HEK293 (cell line): ENCODE results near the gene PRXL2B.

Experiments used
- CTCF ChIA-PET: fragments of 350-600 bp; formaldehyde crosslinking; extraction: SDS; loops from one replicate; lab custom pipeline; 2021; ENCODE audit warnings: antibody characterized with exemption; lab: Yijun Ruan, JAX
- POLR2A ChIA-PET: fragments of 300-600 bp; formaldehyde crosslinking; extraction: SDS; loops from one replicate; lab custom pipeline; 2020; ENCODE audit warnings: antibody characterized with exemption, inconsistent platforms; lab: Yijun Ruan, JAX
- H3K27ac ChIP-seq: fragments of 200-500 bp; sonication (Bioruptor generic); 2 replicates; pipeline ENCODE4 v1.5.1; 2014; ENCODE audit warnings: low read depth, low read length, control low read depth, inconsistent platforms; ENCODE audit errors: extremely low read depth
- H3K36me3 ChIP-seq, 2 experiments: fragments of 200-500 bp in 1 of 2; sonication (Bioruptor generic) in 1 of 2; 1 replicate in 1 of 2; 2 replicates in 1 of 2; pipeline ENCODE4 v1.5.1; 2014 to 2017; ENCODE audit warnings: inconsistent platforms in 2 of 2, low read length in 2 of 2; ENCODE audit not compliant: control insufficient read depth in 2 of 2, insufficient read depth in 1 of 2
- H3K4me1 ChIP-seq: fragments of 200-500 bp; sonication (Bioruptor generic); 2 replicates; pipeline ENCODE4 v1.5.1; 2014; ENCODE audit warnings: mild to moderate bottlenecking, low read length, inconsistent platforms; ENCODE audit not compliant: control insufficient read depth, insufficient read depth
- H3K4me3 ChIP-seq: 2 replicates; pipeline ENCODE4 v1.5.1; 2011; ENCODE audit warnings: low read depth, mild to moderate bottlenecking, control low read depth, low read length, moderate library complexity
- H3K9me3 ChIP-seq: fragments of 200-500 bp; sonication (Bioruptor generic); 2 replicates; pipeline ENCODE4 v1.5.1; 2014; ENCODE audit warnings: low read depth, low read length, inconsistent platforms; ENCODE audit not compliant: control insufficient read depth, insufficient read depth
- MYNN ChIP-seq: fragments of 450-650 bp; formaldehyde crosslinking; IDR thresholded peaks from 2 replicates; pipeline ENCODE4 v1.5.1; 2016; ENCODE audit warnings: missing biosample characterization, missing genetic modification characterization, borderline replicate concordance
- PRDM10 ChIP-seq: fragments of 450-650 bp; formaldehyde crosslinking; IDR thresholded peaks from 2 replicates; pipeline ENCODE4 v1.5.1; 2016; ENCODE audit warnings: missing biosample characterization, missing genetic modification characterization
- ZBTB26 ChIP-seq: fragments of 450-650 bp; formaldehyde crosslinking; optimal IDR thresholded peaks from 2 replicates; pipeline ENCODE3; 2016; ENCODE audit warnings: missing biosample characterization, mild to moderate bottlenecking, missing genetic modification characterization
- ZBTB8A ChIP-seq: fragments of 450-650 bp; formaldehyde crosslinking; IDR thresholded peaks from 2 replicates; pipeline ENCODE4 v1.5.1; 2016; ENCODE audit warnings: missing biosample characterization, missing genetic modification characterization
- ZIC2 ChIP-seq: fragments of 450-650 bp; formaldehyde crosslinking; IDR thresholded peaks from 2 replicates; pipeline ENCODE4 v1.5.1; 2016; ENCODE audit warnings: missing biosample characterization, missing genetic modification characterization
- ZNF175 ChIP-seq: fragments of 450-650 bp; formaldehyde crosslinking; IDR thresholded peaks from 2 replicates; pipeline ENCODE4 v1.5.1; 2016; ENCODE audit warnings: missing biosample characterization, missing genetic modification characterization
- ZNF184 ChIP-seq: fragments of 450-650 bp; IDR thresholded peaks from 2 replicates; pipeline ENCODE4 v1.5.1; 2018; ENCODE audit warnings: missing biosample characterization, mild to moderate bottlenecking, missing genetic modification characterization
- ZNF2 ChIP-seq: fragments of 450-650 bp; formaldehyde crosslinking; IDR thresholded peaks from 2 replicates; pipeline ENCODE4 v1.5.1; 2016; ENCODE audit warnings: missing biosample characterization, missing genetic modification characterization
- ZNF239 ChIP-seq: fragments of 450-650 bp; formaldehyde crosslinking; IDR thresholded peaks from 2 replicates; pipeline ENCODE4 v1.5.1; 2016; ENCODE audit warnings: missing biosample characterization, missing genetic modification characterization
- ZNF292 ChIP-seq: fragments of 450-650 bp; formaldehyde crosslinking; IDR thresholded peaks from 2 replicates; pipeline ENCODE4 v1.5.1; 2016; ENCODE audit warnings: low read depth, missing biosample characterization, missing genetic modification characterization, borderline replicate concordance
- ZNF600 ChIP-seq: fragments of 450-650 bp; formaldehyde crosslinking; IDR thresholded peaks from 2 replicates; pipeline ENCODE4 v1.5.1; 2016; ENCODE audit warnings: missing biosample characterization, missing genetic modification characterization
- ZNF629 ChIP-seq: fragments of 450-650 bp; formaldehyde crosslinking; IDR thresholded peaks from 2 replicates; pipeline ENCODE4 v1.5.1; 2017; ENCODE audit warnings: missing biosample characterization, missing genetic modification characterization
- ZNF664 ChIP-seq: fragments of 450-650 bp; formaldehyde crosslinking; IDR thresholded peaks from 2 replicates; pipeline ENCODE4 v1.5.1; 2016; ENCODE audit warnings: missing biosample characterization, missing genetic modification characterization
- ZNF837 ChIP-seq: fragments of 450-650 bp; formaldehyde crosslinking; IDR thresholded peaks from 2 replicates; pipeline ENCODE4 v1.5.1; 2016; ENCODE audit warnings: missing biosample characterization, missing genetic modification characterization
- TF ChIP-seq, protein P1 (sequence below): fragments of 450-650 bp; formaldehyde crosslinking; IDR thresholded peaks from 2 replicates; pipeline ENCODE4 v1.5.1; 2016; ENCODE audit warnings: missing biosample characterization, missing genetic modification characterization

The PRXL2B gene

GRCh38 chr1:2594001-2594640 is 7.5 kb downstream of the PRXL2B start:
- Histone ChIP-seq H3K4me3 (no peak overlapping the region), H3K27ac (no peak overlapping the region), H3K36me3 (peaks cover 0 to 9% of the 10 kb centered on the region in 2 experiments; a peak in 1 of 3 replicates)
- ChIA-PET POLR2A (no interaction called here), CTCF (no interaction called here)
- no peak for TF ChIP-seq ZNF239 (tag by site-specific recombination)
- no peak for TF ChIP-seq ZBTB26
- no peak for TF ChIP-seq MYNN (tag by site-specific recombination)
- TF ChIP-seq ZNF629 = no peak
- TF ChIP-seq ZNF600 (tag by site-specific recombination) = peak; percentile 60
- TF ChIP-seq ZNF292 (tag by site-specific recombination) = no peak
- 0 out of 2 replicates have a peak, but pooled peaks have one; percentile 20 for TF ChIP-seq ZBTB8A (tag by site-specific recombination)
- TF ChIP-seq, protein P1, sequence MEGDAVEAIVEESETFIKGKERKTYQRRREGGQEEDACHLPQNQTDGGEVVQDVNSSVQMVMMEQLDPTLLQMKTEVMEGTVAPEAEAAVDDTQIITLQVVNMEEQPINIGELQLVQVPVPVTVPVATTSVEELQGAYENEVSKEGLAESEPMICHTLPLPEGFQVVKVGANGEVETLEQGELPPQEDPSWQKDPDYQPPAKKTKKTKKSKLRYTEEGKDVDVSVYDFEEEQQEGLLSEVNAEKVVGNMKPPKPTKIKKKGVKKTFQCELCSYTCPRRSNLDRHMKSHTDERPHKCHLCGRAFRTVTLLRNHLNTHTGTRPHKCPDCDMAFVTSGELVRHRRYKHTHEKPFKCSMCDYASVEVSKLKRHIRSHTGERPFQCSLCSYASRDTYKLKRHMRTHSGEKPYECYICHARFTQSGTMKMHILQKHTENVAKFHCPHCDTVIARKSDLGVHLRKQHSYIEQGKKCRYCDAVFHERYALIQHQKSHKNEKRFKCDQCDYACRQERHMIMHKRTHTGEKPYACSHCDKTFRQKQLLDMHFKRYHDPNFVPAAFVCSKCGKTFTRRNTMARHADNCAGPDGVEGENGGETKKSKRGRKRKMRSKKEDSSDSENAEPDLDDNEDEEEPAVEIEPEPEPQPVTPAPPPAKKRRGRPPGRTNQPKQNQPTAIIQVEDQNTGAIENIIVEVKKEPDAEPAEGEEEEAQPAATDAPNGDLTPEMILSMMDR (tag by site-specific recombination) = 0 out of 2 replicates have a peak, but pooled peaks have one; percentile 18
- TF ChIP-seq ZIC2 (tag by site-specific recombination) = 0 out of 2 replicates have a peak, but pooled peaks have one; percentile 17
- TF ChIP-seq ZNF184 = no peak
- peak; percentile 32; the same call in 1 of the 2 replicates for TF ChIP-seq PRDM10 (tag by site-specific recombination)
- no peak for TF ChIP-seq ZNF664 (tag by site-specific recombination)
- TF ChIP-seq, all 188 proteins: peak for 5
- no peaks in the 10 kb centered on the region for H3K4me1 ChIP-seq
- H3K9me3 ChIP-seq = no peaks in the 10 kb centered on the region

DNA sequence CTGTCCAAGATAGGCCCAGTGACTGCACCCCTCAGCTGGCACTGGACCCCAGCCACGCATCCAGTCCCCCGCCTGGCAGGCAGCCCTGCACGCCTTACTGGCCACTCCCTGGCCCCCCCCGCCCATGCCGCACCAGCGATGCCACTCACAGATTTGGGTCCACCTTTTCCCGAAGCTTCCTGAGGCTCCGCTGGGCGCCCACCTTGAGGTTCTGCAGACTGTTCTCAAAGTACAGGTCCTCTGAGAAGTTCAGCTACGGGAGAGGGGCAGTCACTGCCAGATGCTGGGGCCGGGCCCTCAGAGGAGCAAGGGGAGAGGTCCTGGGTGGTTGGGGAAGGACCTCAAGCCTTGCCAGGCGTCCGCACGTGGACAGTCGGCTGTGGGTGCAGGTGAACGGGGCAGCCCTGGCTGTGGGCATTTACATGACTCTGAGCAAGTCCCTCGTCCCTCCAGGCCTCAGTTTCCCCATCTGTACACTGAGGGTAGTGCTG is 8.1 kb downstream of the PRXL2B start:
- Histone ChIP-seq H3K9me3 (no peaks in the 10 kb centered on the region), H3K4me3 (no peak overlapping the region)
- ChIA-PET CTCF (no interaction called here), POLR2A (no interaction called here)
- TF ChIP-seq ZNF837 (no peak), ZNF175 (tag by site-specific recombination) (no peak), ZNF2 (tag by site-specific recombination) (no peak)
- TF ChIP-seq, all 188 proteins: peak for 0
- no peaks in the 10 kb centered on the region for H3K4me1 ChIP-seq
- no peak overlapping the region for H3K27ac ChIP-seq
- peaks cover 0 to 3% of the 10 kb centered on the region in 2 experiments; a peak in 1 of 3 replicates for H3K36me3 ChIP-seq
